Aorta (tissue), 5 donors: Measurements from ENCODE around the gene BHMT2. TPM values are rescaled to one million over a fixed set of nuclear protein-coding genes. Genes with fewer than 3 reads are reported as not detected.

ENCODE experiments used
- ATAC-seq: fragments of 200-7000 bp; cut with Tn5 transposase; one replicate; pipeline ENCODE4 v1.9.1; 2022; ENCODE audit warnings: moderate library complexity; ENCODE audit not compliant: low FRiP score
- DNase-seq, 2 donors: peaks; one replicate each; pipeline ENCODE4 v3.0.0-alpha.2; 2020
- H3K27ac ChIP-seq, 2 donors: one replicate each; pipeline ENCODE4 v1.5.1; 2013; ENCODE audit warnings: low read length in 2 of 2, mild to moderate bottlenecking in 2 of 2, moderate library complexity in 2 of 2, control low read depth in 1 of 2, inconsistent platforms in 1 of 2, low read depth in 1 of 2
- H3K27me3 ChIP-seq, 2 donors: one replicate each; pipeline ENCODE4 v1.6.1; 2013; ENCODE audit warnings: control low read depth in 1 of 2, low read length in 1 of 2, mild to moderate bottlenecking in 1 of 2, moderate library complexity in 1 of 2; ENCODE audit not compliant: insufficient read depth in 2 of 2, control insufficient read depth in 1 of 2
- H3K36me3 ChIP-seq, 2 donors: one replicate each; pipeline ENCODE4 v1.6.1; 2013; ENCODE audit warnings: control low read depth in 1 of 2, low read length in 1 of 2, mild to moderate bottlenecking in 1 of 2; ENCODE audit not compliant: insufficient read depth in 2 of 2, control insufficient read depth in 1 of 2
- H3K4me1 ChIP-seq, 2 donors: one replicate each; pipeline ENCODE4 v1.6.1; 2013; ENCODE audit warnings: low read length in 2 of 2, control low read depth in 1 of 2, mild to moderate bottlenecking in 1 of 2, moderate library complexity in 1 of 2; ENCODE audit not compliant: insufficient read depth in 2 of 2, control insufficient read depth in 1 of 2
- H3K4me3 ChIP-seq, 2 donors: one replicate each; pipeline ENCODE4 v1.5.1; 2013; ENCODE audit warnings: low read length in 2 of 2, control low read depth in 1 of 2, mild to moderate bottlenecking in 1 of 2
- H3K9me3 ChIP-seq: one replicate; pipeline ENCODE4 v1.6.1; 2013; ENCODE audit warnings: mild to moderate bottlenecking, low read length; ENCODE audit not compliant: control insufficient read depth
- WGBS, 2 donors: extraction: QIAGEN DNeasy Blood & Tissue Kit; methylation state at CpG; one replicate each; pipeline ENCODE4 v1.1.7; 2013; 5-methylcytosine and 5-hydroxymethylcytosine counted together
- intact Hi-C, 2 donors: fragments of 100-400 bp; cut with DNase I; formaldehyde crosslinking; loops; one replicate each; pipeline versions ENCODE4 v1.14.2 to v1.15.0; 2022
- polyA plus RNA-seq, 2 donors: library from polyadenylated mRNA; stranded (reverse); fragments of 200-250 nt; gene quantifications; one replicate each; pipeline ENCODE4 v1.2.3, GENCODE V29; 2013
- total RNA-seq, 2 donors: library from RNA; stranded (reverse); fragmentation: NEBNext Ultra II Directional; extraction: Animal tissue kit (Norgen Biotek cat#: 25700); gene quantifications; one replicate each; pipeline ENCODE4 v1.2.1, GENCODE V29; 2021
- donor health status: healthy with polysubstance abuse.
- donor health status: Bipolar disorder and iron deficiency.
- donor health status: DM: no; HTN: no; CAD: no.
- donor health status: DM: no; HTN: no; CAD: no.
- donor health status: DM: yes; HTN: yes; CAD: no.

The BHMT2 gene
- total and polyA plus RNA-seq, 4 donors, result 16.3 to 34.7 (median 20.0) TPM

DNA sequence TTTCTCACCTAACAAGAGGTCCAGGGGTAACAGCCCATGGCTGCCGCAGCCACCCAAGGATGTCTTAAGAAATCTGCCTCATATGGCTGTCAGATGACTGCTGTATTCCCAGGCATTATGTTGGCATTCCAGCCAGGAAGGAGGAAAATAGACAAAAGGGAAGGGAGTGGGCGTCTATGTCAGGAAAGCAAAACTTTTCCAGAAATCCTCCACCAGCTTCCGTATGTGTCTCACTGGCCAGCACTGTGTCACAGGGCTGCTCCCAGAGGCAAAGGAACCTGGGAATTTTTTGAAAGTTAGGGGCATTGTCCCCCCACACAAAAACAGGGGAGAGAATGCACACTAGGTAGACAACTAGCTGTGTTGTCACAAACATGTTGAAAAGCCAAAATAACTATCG, 7.3 kb downstream of the BHMT2 start:
- no peaks in the 10 kb centered on the region for H3K9me3 ChIP-seq
- intact Hi-C loops, result no loop called here
- H3K27ac ChIP-seq, result peak overlapping the region in 1 of 2 donors; percentile 47
- H3K36me3 ChIP-seq, result peaks cover 0 to 1% of the 10 kb centered on the region in 2 donors
- WGBS, 2 donors, result 38 to 44% methylated on average over 4 of the region's 4 CpGs
- no peak overlapping the region for H3K4me3 ChIP-seq
- no peaks in the 10 kb centered on the region for H3K4me1 ChIP-seq
- DNase-seq, result no peak
- no peak for ATAC-seq
- no peaks in the 10 kb centered on the region for H3K27me3 ChIP-seq

DNA sequence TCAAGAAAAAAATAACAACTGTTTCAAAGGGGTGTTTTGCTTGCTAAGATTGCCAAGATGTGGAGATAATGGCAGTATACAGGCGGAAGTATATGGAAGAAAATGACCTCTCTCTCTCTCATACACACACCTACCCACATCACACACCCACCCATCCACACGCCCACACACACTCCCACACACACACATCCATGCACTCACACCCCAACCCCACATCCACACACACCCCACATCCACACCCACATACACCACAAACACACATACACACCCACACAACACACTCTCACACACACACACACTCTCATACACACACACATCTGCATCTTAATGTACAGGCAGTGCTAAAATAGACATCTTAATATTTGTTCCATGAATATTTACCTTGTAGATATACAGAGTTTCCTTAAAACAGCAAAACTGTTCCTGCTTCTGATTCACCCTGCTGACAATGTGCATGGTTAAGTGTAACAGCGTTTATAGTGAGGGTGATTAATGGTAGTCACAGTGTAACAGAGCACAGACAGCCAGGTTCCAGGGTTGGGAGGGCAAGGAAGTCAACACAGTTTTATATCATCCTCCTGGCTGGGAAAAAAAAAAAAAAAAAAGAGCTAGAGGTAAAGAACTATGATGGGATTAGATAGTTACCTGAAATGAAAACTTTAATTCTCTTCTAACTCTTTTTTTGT, 8.3 kb downstream of the BHMT2 start:
- no peaks in the 10 kb centered on the region for H3K4me1 ChIP-seq
- intact Hi-C loops, result no loop called here
- no peak for ATAC-seq
- 64 to 67% methylated on average over 3 of the region's 3 CpGs for WGBS, 2 donors
- no peaks in the 10 kb centered on the region for H3K27me3 ChIP-seq
- H3K9me3 ChIP-seq, result no peaks in the 10 kb centered on the region
- H3K4me3 ChIP-seq, result no peak overlapping the region
- H3K36me3 ChIP-seq, result peaks cover 0 to 1% of the 10 kb centered on the region in 2 donors
- no peak overlapping the region for H3K27ac ChIP-seq
- no peak for DNase-seq

DNA sequence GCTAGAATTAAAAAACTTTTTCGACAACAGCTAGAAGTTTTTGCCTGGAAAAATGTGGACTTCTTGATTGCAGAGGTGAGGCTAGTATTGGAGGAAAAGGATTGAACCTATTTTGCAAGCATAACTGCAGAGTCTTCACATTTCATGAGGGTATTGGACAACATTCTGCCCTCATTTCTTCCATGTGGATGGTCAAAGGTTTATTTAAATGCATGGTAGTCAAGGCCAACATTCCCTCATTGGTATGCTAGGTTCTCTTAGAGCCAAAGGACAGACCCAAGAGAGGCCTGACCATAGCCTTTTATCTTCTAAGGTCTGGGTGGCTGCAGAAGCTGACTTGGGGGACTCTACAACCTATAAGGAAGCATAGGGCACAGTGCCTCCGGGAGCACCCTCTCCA, 11.2 kb downstream of the BHMT2 start:
- no peak for ATAC-seq
- no peak overlapping the region for H3K4me3 ChIP-seq
- no peaks in the 10 kb centered on the region for H3K9me3 ChIP-seq
- intact Hi-C loops, result no loop called here
- no peaks in the 10 kb centered on the region for H3K4me1 ChIP-seq
- no peaks in the 10 kb centered on the region for H3K27me3 ChIP-seq
- H3K27ac ChIP-seq, result no peak overlapping the region
- DNase-seq, result no peak
- peaks cover 0 to 1% of the 10 kb centered on the region in 2 donors for H3K36me3 ChIP-seq
- 90 to 93% methylated on average over 2 of the region's 2 CpGs for WGBS, 2 donors

DNA sequence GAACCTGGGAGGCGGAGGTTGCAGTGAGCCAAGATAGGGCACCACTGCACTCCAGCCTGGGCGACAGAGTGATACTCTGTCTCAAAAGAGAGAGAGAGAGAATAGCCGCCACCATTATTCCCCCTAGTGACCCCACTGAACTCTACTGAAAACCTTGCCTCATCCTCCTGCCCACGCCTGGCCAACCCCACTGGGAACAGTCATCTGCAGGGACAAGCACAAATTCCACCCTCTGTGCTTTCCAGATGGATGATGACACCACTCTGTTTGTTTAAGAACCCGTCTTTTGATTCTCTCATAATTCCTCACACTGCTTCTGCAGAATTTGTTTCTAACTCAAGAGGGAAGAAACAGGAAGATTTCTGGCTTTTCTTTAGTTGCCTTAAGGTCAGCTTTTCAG, 12.2 kb downstream of the BHMT2 start:
- H3K4me3 ChIP-seq, result no peak overlapping the region
- H3K4me1 ChIP-seq, result no peaks in the 10 kb centered on the region
- DNase-seq (no peak), ATAC-seq (no peak)
- intact Hi-C loops, result no loop called here
- no peaks in the 10 kb centered on the region for H3K27me3 ChIP-seq
- peaks cover 0 to 1% of the 10 kb centered on the region in 2 donors for H3K36me3 ChIP-seq
- H3K27ac ChIP-seq, result no peak overlapping the region
- no peaks in the 10 kb centered on the region for H3K9me3 ChIP-seq
- WGBS, 2 donors, result 94 to 95% methylated on average over 5 of the region's 5 CpGs

DNA sequence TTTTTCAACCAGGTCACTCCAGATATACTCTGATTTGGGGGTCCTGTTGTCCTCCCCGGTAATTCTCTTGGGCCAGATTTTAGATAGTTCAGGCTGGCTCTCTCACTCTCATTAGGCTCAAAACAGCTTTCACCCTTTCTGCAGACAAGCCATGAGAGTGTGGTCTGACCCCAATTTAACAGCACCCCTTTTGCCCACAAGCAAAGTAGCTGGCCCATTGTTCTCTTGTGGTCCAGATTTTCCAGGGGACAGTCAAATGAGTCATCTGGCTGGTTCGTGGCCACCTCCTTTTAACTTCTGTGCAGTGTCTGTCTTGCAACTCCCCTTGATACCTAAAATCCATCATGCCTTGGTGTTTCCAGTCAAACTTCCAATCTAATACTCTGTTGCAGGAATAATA, 16.5 kb downstream of the BHMT2 start:
- intact Hi-C loops, result no loop called here
- WGBS, 2 donors, result 69 to 72% methylated on average over 2 of the region's 2 CpGs
- DNase-seq, result no peak

DNA sequence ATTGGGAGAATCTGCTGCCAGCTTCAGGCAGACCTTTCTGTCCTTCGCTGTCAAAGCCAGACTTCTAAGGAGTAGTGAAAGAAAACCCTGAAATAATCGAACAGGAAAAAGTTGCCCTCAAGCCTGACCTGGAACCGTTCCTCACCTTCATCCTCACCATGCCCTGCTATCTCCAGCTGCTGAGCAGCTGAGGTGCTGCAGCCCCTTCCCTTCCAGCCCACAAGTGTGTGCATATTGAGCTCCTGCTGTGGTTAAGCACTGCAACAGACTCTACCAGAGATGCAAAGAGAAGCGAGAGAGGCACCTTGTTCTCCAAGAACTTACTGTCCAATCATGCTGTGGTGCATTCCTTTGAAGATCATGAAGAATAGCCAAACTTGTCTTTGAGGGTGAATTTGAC, 18.9 kb downstream of the BHMT2 start:
- Histone ChIP-seq H3K4me3 (no peak overlapping the region), H3K4me1 (no peaks in the 10 kb centered on the region), H3K27ac (no peak overlapping the region), H3K27me3 (no peaks in the 10 kb centered on the region), H3K36me3 (no peaks in the 10 kb centered on the region), H3K9me3 (no peaks in the 10 kb centered on the region)
- intact Hi-C loops, result no loop called here
- no peak for ATAC-seq
- DNase-seq, result no peak
- 83 to 84% methylated on average over 4 of the region's 4 CpGs for WGBS, 2 donors

More for the DNA sequence above, 16.5 kb downstream of the BHMT2 start:
- Histone ChIP-seq H3K4me1 (no peaks in the 10 kb centered on the region), H3K4me3 (no peak overlapping the region), H3K27ac (no peak overlapping the region), H3K27me3 (no peaks in the 10 kb centered on the region), H3K36me3 (no peaks in the 10 kb centered on the region), H3K9me3 (no peaks in the 10 kb centered on the region)
- ATAC-seq, result no peak

DNA sequence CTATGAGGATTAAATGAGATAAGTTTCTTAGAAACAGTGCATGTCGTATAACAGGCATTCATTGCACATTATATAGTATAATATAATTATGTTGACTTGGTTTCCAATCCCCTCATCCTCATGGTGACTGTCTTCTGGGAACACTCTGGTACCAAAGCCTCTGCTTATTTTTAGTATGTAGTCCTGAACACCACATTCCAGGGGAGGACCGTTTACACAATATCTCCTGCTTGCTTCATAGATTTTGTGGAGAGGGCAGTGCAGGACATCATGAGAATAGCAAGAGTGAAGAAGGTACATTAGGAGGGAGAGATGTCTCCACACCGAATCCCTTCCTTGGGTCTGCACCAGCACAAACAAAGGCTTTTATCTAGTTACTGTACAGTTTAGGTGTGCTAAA, 21.5 kb downstream of the BHMT2 start:
- Histone ChIP-seq H3K36me3 (no peaks in the 10 kb centered on the region), H3K27ac (no peak overlapping the region), H3K9me3 (no peaks in the 10 kb centered on the region), H3K4me3 (no peak overlapping the region), H3K27me3 (no peaks in the 10 kb centered on the region), H3K4me1 (no peaks in the 10 kb centered on the region)
- DNase-seq (no peak), ATAC-seq (no peak)
- 54 to 56% methylated on average over 3 of the region's 3 CpGs for WGBS, 2 donors
- intact Hi-C loops, result no loop called here

DNA sequence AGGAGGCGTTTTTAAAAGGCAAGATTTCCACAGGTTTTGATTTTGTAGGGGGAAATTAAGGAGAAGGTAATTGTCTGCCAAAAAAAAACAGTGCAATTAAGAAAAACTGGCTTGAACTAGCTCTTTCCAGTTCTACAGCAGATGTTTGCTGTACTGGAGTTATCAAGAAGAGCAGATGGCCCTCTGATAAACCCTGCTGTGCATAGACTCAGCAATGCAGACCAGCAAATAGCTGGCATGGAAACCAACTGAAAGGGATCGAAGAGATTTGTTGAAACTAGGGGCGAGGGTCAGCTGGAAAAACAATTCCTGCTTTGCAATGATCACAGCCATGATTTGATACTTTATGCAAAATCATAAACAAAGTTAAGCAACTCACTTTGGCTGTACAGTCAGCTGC, 24.2 kb downstream of the BHMT2 start:
- Histone ChIP-seq H3K27me3 (no peaks in the 10 kb centered on the region), H3K36me3 (no peaks in the 10 kb centered on the region), H3K4me1 (no peaks in the 10 kb centered on the region), H3K9me3 (no peaks in the 10 kb centered on the region), H3K27ac (no peak overlapping the region), H3K4me3 (no peak overlapping the region)
- DNase-seq, result no peak
- no peak for ATAC-seq
- intact Hi-C loops, result no loop called here
- WGBS, 2 donors, result 40 to 54% methylated on average over 3 of the region's 3 CpGs

DNA sequence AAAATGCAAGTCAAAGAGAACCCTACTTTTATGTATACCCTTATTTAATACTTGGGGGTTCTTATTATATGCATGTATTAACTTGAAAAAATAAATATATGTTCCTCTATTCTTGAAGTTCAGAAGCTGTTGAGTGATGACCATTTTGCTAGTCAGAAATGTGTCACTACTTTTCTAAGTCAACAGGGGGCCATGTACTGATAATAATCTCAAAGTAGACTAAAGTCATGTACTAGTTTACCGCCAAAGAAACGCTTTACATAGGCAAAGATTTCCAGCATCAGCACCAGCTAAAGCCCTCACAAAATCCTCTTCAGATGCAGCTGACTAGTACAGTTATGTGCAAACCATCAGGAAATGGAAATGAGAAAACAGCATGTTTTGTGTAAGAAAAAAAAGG, 36.3 kb downstream of the BHMT2 start:
- intact Hi-C loops, result no loop called here
- no peak overlapping the region for H3K4me3 ChIP-seq
- ATAC-seq, result no peak
- DNase-seq, result no peak
- WGBS, 2 donors, result 92 to 96% methylated on average over 2 of the region's 2 CpGs
- H3K27me3 ChIP-seq, result no peaks in the 10 kb centered on the region
- H3K36me3 ChIP-seq, result no peaks in the 10 kb centered on the region
- H3K9me3 ChIP-seq, result no peaks in the 10 kb centered on the region
- peaks cover 0 to 2% of the 10 kb centered on the region in 2 donors for H3K4me1 ChIP-seq
- no peak overlapping the region for H3K27ac ChIP-seq
